ENCODE measurements around the gene FASTKD3.

FASTKD3 gene

GRCh38 chr5:7851240-7851592 lies 17.6 kb downstream of the FASTKD3 start:
- H3K4me1 Mint-ChIP-seq: peaks cover 6% of the 10 kb centered on the region
- peaks cover 27% of the 10 kb centered on the region for H3K27me3 Mint-ChIP-seq (ENCODE audit: low read depth)
- peak overlapping the region; percentile 85 to 89 (median 88) for H3K4me3 Mint-ChIP-seq
- no peak for TF ChIP-seq CTCF (IDR thresholded peaks at IDR 0.05; ENCODE audit: unreplicated experiment in 3 of 3)
- peaks cover 11% of the 10 kb centered on the region for H3K36me3 Mint-ChIP-seq (ENCODE audit: low read depth)
- H3K9me3 Mint-ChIP-seq: no peaks in the 10 kb centered on the region
- H3K27ac Mint-ChIP-seq: peak overlapping the region; percentile 39 to 78 (median 46)

- Mint-ChIP-seq H3K9me3 (no peaks in the 10 kb centered on the region), H3K36me3 (ENCODE audit: low read depth) (peaks cover 11% of the 10 kb centered on the region), H3K27ac (peak within 1 kb of the TSS; percentile 46 to 78 (median 66)), H3K4me3 (peak within 1 kb of the TSS; percentile 85 to 91 (median 90)), H3K27me3 (ENCODE audit: low read depth) (peaks cover 29% of the 10 kb centered on the region), H3K4me1 (peaks cover 7% of the 10 kb centered on the region)
- TF ChIP-seq CTCF (IDR thresholded peaks at IDR 0.05; ENCODE audit: unreplicated experiment in 3 of 3): peak; percentile 55 to 61 (median 56)
Measured at GRCh38 chr5:7850395-7851239, 18.2 kb downstream of the FASTKD3 start, which contains the start of gene CFAP90. Gene CFAP90 (minus strand): TSS chr5:7851133. CDS start chr5:7851021, 112 bp downstream.

- peak in 1 of 3 experiments; percentile 39 for TF ChIP-seq CTCF (IDR thresholded peaks at IDR 0.05; ENCODE audit: unreplicated experiment in 3 of 3)
- Mint-ChIP-seq H3K4me3 (peak overlapping the region; percentile 85 to 91 (median 90)), H3K36me3 (ENCODE audit: low read depth) (peaks cover 11% of the 10 kb centered on the region), H3K9me3 (no peaks in the 10 kb centered on the region), H3K4me1 (peaks cover 15% of the 10 kb centered on the region), H3K27me3 (ENCODE audit: low read depth) (peaks cover 37% of the 10 kb centered on the region), H3K27ac (peak overlapping the region in 2 of 3 experiments; percentile 28 to 66)
Measured at GRCh38 chr5:7849681-7850394, 19.0 kb downstream of the FASTKD3 start.

GRCh38 chr5:7848296-7848695 lies 20.5 kb downstream of the FASTKD3 start:
- peaks cover 47% of the 10 kb centered on the region for H3K27me3 Mint-ChIP-seq (ENCODE audit: low read depth)

GRCh38 chr5:7846327-7846726 lies 22.5 kb downstream of the FASTKD3 start:
- Mint-ChIP-seq H3K4me1 (peaks cover 9% of the 10 kb centered on the region), H3K36me3 (ENCODE audit: low read depth) (no peaks in the 10 kb centered on the region), H3K27ac (no peak overlapping the region), H3K4me3 (no peak overlapping the region), H3K27me3 (ENCODE audit: low read depth) (peaks cover 41% of the 10 kb centered on the region), H3K9me3 (no peaks in the 10 kb centered on the region)
- no peak for TF ChIP-seq CTCF (IDR thresholded peaks at IDR 0.05; ENCODE audit: unreplicated experiment in 3 of 3)

More at GRCh38 chr5:7848296-7848695, 20.5 kb downstream of the FASTKD3 start:
- H3K27ac Mint-ChIP-seq: no peak overlapping the region
- peaks cover 15% of the 10 kb centered on the region for H3K4me1 Mint-ChIP-seq
- TF ChIP-seq CTCF (IDR thresholded peaks at IDR 0.05; ENCODE audit: unreplicated experiment in 3 of 3): no peak
- no peaks in the 10 kb centered on the region for H3K9me3 Mint-ChIP-seq
- no peak overlapping the region for H3K4me3 Mint-ChIP-seq
- H3K36me3 Mint-ChIP-seq (ENCODE audit: low read depth): no peaks in the 10 kb centered on the region
